Measurements from ENCODE around the gene MAPKAP1.

GRCh38 chr9:125663127-125663526 lies 43.9 kb downstream of the MAPKAP1 start:
- TF ChIP-seq POLR2AphosphoS5 (IDR thresholded peaks at IDR 0.05; ENCODE audit: borderline replicate concordance, low read depth, low read length): no peak
- no peak for TF ChIP-seq EZH2 (IDR thresholded peaks at IDR 0.05)
